ENCODE data around the gene KCNJ11.

DNA sequence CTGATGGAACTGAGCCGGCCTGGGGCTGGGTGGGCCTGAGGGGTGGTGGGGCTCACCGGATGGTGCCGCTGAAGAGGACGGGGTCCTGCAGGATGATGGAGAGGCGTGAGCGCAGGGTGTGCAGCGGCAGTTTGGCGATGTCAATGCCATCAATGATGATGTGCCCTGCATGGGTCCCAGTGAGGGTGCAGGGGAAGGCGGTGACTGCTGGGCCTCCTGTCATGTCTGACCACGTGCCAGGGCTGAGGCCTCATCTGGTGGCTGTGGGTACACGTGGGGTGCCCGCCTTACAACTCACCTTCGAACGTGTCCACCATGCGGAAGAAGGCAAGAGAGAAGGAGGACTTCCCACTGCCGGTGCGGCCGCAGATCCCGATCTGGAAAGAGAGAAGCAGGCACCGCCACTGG is 7.1 kb upstream of the KCNJ11 start:
- no peak for TF ChIP-seq POLR2A (IDR thresholded peaks at IDR 0.05)
- TF ChIP-seq, protein P1, sequence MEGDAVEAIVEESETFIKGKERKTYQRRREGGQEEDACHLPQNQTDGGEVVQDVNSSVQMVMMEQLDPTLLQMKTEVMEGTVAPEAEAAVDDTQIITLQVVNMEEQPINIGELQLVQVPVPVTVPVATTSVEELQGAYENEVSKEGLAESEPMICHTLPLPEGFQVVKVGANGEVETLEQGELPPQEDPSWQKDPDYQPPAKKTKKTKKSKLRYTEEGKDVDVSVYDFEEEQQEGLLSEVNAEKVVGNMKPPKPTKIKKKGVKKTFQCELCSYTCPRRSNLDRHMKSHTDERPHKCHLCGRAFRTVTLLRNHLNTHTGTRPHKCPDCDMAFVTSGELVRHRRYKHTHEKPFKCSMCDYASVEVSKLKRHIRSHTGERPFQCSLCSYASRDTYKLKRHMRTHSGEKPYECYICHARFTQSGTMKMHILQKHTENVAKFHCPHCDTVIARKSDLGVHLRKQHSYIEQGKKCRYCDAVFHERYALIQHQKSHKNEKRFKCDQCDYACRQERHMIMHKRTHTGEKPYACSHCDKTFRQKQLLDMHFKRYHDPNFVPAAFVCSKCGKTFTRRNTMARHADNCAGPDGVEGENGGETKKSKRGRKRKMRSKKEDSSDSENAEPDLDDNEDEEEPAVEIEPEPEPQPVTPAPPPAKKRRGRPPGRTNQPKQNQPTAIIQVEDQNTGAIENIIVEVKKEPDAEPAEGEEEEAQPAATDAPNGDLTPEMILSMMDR (IDR thresholded peaks at IDR 0.05) = no peak
- TF ChIP-seq POLR2AphosphoS5 (IDR thresholded peaks at IDR 0.05) = no peak

Measured in suprapubic skin (tissue), 4 donors.